ENCODE results near the gene KCNT2.

The KCNT2 gene

DNA sequence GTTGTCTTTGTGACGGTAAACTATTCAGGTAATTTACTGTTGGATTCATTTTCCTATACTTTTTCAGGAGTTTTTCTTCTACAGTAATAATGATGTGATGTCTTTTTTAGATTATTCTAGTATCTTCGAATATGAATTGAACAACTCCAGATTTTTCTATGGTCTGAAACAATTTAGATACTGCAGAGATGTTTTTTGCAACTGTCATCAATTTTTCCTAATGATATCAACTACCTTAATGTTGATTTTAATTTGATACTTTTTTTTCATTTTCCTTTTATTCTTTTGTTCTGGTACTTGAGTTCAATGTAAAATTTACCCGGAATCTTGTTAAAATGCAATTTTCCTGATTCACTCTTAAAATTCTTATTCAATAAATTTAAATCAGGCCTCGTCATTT lies 110.4 kb downstream of the KCNT2 start:
- ChIA-PET POLR2A (no interaction called here), CTCF (no interaction called here)
- DNase-seq (ENCODE audit: low read depth, low spot score): no peak
- no peak overlapping the region for H3K4me3 ChIP-seq (ENCODE audit: low read depth, low read length)
- TF ChIP-seq, protein P1, sequence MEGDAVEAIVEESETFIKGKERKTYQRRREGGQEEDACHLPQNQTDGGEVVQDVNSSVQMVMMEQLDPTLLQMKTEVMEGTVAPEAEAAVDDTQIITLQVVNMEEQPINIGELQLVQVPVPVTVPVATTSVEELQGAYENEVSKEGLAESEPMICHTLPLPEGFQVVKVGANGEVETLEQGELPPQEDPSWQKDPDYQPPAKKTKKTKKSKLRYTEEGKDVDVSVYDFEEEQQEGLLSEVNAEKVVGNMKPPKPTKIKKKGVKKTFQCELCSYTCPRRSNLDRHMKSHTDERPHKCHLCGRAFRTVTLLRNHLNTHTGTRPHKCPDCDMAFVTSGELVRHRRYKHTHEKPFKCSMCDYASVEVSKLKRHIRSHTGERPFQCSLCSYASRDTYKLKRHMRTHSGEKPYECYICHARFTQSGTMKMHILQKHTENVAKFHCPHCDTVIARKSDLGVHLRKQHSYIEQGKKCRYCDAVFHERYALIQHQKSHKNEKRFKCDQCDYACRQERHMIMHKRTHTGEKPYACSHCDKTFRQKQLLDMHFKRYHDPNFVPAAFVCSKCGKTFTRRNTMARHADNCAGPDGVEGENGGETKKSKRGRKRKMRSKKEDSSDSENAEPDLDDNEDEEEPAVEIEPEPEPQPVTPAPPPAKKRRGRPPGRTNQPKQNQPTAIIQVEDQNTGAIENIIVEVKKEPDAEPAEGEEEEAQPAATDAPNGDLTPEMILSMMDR (IDR thresholded peaks at IDR 0.05; ENCODE audit: insufficient read depth, low read length, missing control alignments): no peak

GRCh38 chr1:196494766-196495165 lies 113.5 kb downstream of the KCNT2 start:
- CTCF ChIA-PET: no interaction called here
- POLR2A ChIA-PET: no interaction called here
- no peak overlapping the region for H3K4me3 ChIP-seq (ENCODE audit: low read depth, low read length)
- TF ChIP-seq, protein P1 (IDR thresholded peaks at IDR 0.05; ENCODE audit: insufficient read depth, low read length, missing control alignments): no peak
- no peak for DNase-seq (ENCODE audit: low read depth, low spot score)

DNA sequence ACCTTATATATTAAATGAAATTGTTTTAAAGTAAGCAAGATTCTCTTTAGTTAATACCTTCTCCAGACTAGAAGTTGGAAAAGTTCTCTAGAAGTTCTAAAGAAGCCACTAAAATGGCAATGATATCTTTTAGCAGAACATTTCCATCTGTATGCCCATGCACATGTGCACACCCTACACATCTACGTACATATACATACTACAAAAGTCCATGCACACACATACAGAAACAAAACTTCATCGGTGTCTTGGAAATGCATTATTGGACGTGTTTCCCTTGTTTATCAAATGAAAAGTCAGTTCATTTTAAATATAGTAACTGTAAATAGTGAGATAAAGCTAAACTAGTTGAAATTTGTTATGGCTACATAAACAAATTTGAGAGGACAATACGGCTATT lies 114.4 kb downstream of the KCNT2 start:
- DNase-seq (ENCODE audit: low read depth, low spot score): no peak
- H3K4me3 ChIP-seq (ENCODE audit: low read depth, low read length): no peak overlapping the region
- ChIA-PET POLR2A (no interaction called here), CTCF (no interaction called here)
- TF ChIP-seq, protein P1 (IDR thresholded peaks at IDR 0.05; ENCODE audit: insufficient read depth, low read length, missing control alignments): no peak

GRCh38 chr1:196488579-196488978 lies 119.7 kb downstream of the KCNT2 start:
- no peak for DNase-seq (ENCODE audit: low read depth, low spot score)
- ChIA-PET CTCF (no interaction called here), POLR2A (no interaction called here)
- TF ChIP-seq, protein P1 (IDR thresholded peaks at IDR 0.05; ENCODE audit: insufficient read depth, low read length, missing control alignments): no peak
- H3K4me3 ChIP-seq (ENCODE audit: low read depth, low read length): no peak overlapping the region

GRCh38 chr1:196486346-196486745 lies 121.9 kb downstream of the KCNT2 start:
- POLR2A ChIA-PET: no interaction called here
- no peak overlapping the region for H3K4me3 ChIP-seq (ENCODE audit: low read depth, low read length)
- DNase-seq (ENCODE audit: low read depth, low spot score): no peak
- TF ChIP-seq, protein P1 (IDR thresholded peaks at IDR 0.05; ENCODE audit: insufficient read depth, low read length, missing control alignments): no peak
- CTCF ChIA-PET: no interaction called here

DNA sequence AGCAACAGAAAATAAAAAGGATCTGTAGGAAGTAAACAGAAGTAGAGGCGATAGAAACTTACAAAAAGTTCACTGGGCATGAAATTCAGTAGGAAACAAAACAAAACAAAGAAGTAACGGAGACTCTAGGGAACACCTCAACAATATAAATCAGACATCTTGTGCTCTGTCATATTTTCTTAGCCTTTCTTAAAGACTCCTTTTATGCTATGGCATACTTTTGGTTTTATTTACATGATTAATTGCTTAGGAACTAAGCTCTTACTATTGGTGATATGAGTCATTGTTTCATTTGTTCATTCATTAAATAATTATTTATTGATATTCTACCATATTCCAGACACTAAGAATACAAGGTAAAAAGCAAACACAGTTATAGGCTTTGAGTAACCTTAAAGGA lies 126.6 kb downstream of the KCNT2 start:
- TF ChIP-seq, protein P1 (IDR thresholded peaks at IDR 0.05; ENCODE audit: insufficient read depth, low read length, missing control alignments): no peak
- CTCF ChIA-PET: no interaction called here
- H3K4me3 ChIP-seq (ENCODE audit: low read depth, low read length): no peak overlapping the region
- no peak for DNase-seq (ENCODE audit: low read depth, low spot score)
- POLR2A ChIA-PET: no interaction called here
